Regular cardiac myocyte (primary cell): ENCODE data around the gene NTRK3. TPM values are rescaled to one million over a fixed set of nuclear protein-coding genes. Genes with fewer than 3 reads are reported as not detected.

Experiments used
- total RNA-seq: library from RNA; depleted of rRNA; stranded (reverse); fragments of >200 nt; gene quantifications from 2 replicates; pipeline ENCODE4 v1.2.3, GENCODE V29; 2014

NTRK3 gene
- total RNA-seq, result 0.19 and 3.1 TPM in 2 replicates

DNA sequence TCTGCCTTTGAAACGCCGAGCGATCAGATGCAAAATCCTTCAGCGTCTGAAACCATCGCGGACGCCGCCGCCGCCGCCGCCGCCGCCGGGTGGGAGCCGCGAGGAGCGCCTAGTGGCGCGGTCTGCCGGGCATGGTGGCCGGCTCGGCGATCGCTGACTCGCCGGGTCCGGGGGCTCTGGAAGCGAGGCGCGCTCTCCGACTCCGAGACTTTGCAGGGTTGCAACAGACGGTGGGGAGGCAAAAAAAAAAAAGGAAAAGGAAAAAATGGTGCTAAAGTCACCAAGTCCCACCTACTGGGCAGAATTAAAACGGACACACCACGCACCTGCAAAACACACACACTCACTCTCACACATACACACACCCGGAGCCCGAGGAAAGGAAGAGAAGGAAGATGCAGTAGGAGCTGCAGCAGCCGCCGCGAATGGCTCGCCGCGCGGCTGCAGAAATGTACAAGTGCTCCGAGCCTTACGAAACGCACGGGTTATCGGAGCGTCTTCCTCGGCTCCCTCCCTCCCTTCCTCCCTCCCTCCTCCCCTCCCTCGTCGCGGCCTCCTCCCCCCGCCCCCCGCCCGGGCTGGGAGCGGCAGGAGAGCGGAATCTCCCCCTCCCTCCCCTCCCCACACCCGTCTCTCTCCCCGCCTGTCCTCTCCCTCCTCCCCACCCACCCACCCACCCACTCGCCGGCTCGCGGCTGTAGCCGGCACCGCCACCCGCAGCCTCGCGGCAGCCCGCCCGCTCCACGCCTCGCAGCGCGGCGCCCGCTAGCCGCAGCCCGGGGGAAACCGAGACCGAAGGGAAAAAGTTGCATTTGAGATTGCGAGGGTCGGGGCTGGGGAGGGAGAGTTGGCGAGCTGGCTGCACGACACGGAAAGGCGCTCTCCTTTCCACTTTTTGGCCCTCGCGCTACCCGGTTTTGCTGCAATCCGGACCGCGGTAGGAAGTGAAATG, at the start of gene NTRK3:
Gene NTRK3, minus strand, starts transcription at position 461 of the 952 bp plus-strand sequence. CDS start 586 bp downstream, outside the sequence.

Other genes with a start within 250 kb of the NTRK3 start
- 11.3 and 16.1 TPM in 2 replicates for gene MRPL46, start 210.6 kb upstream of the NTRK3 start, total RNA-seq
- 10.1 and 44.5 TPM in 2 replicates for gene MRPS11, start 211.0 kb upstream of the NTRK3 start, total RNA-seq